Retina (tissue), 1 donor: ENCODE data around the gene RCAN2.

Experiments
- DNase-seq: peaks from one replicate; pipeline ENCODE4 v3.0.0-alpha.2; 2016

RCAN2 gene

DNA sequence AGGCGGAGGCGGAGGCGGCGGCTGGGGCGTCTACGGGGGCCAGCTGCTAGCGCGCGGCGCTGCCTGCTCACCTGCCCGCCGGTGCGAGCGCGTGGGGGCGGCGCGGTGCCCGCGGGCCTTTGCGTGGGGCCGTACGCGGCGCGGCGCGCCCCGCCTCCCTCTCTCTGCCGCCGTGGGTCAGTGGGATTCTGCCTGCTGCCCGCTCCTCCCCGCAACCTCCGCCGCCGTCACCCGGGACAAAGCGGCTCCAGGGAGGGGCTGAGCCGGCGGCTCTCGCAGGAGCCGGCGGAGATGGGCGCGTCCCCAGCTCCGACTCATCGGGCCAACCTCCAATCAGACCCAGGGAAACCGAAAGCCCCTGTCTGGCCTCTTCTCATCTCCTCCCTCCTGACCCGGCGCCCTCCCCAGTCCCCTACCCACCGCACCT lies at the start of gene RCAN2:
Gene RCAN2, minus strand, starts transcription at position 249 of the 427 bp plus-strand sequence.
- peak; percentile 85 for DNase-seq

DNA sequence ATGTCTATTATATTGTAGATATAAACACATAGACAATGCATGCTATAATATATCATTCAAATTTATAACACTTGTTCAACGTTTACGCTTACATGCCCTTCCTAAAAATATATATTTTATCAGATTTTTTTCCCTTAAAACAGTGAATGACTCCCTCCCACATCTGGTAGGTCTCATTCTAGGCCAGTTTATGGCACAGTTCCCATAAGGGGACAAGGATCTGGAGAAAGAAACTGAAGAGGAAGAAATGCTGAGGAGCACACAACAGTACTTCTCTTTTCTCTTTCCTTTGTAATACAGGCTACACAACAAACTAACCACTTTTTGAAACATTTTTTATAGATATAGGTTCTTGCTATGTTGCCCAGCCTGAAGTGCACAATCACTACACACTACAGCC lies 48.6 kb upstream of the RCAN2 start:
- no peak for DNase-seq

DNA sequence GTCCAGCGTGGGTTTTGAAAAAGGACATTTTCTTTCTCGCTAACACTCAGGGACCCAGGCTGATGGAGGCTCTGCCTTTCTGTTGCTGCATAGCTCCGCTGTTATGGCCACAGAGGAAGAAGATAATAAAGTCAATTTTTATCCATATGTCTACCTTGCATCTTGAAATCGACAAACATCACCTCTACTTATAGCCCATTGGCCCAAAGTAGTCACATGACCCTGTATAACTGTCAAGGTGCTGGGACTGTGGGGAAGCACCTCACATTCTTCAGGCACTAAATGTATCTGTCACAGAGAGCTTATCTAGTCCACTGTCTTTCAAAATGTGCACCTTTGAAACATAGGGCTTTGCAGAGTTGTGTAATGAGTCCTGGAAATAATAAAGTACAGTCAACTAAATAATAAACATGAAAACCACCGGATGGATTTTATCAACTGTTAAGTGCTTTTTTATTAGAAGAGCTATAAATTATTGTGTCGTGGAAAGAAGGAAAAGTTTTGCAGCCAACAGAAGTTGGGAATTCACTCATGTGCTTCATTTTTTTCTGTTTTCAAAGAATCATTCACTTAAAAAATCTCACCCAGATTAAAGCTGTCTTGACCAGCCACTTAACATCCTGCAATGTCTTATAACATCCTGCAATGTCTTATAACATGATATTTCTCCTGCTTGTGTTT lies 47.7 kb upstream of the RCAN2 start:
- DNase-seq = no peak

DNA sequence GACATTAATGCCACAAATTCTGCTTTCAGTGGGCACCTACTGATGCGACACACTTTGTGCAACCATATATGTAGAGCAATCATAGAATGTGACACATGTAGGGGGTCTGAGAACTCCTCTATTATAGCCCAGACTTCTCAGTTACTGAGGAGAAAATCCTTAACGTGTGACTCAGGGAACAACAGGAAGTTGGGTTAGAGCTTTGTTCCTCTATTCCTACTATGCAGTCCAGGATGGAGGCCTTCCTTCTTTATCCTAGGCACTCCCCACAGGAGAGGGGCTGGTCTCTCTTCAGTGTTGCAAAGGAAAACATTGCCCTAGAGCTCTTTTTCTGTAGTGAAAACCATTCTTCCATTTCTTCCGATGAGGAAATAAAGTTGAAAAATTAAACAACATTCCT lies 39.6 kb upstream of the RCAN2 start:
- DNase-seq = no peak

DNA sequence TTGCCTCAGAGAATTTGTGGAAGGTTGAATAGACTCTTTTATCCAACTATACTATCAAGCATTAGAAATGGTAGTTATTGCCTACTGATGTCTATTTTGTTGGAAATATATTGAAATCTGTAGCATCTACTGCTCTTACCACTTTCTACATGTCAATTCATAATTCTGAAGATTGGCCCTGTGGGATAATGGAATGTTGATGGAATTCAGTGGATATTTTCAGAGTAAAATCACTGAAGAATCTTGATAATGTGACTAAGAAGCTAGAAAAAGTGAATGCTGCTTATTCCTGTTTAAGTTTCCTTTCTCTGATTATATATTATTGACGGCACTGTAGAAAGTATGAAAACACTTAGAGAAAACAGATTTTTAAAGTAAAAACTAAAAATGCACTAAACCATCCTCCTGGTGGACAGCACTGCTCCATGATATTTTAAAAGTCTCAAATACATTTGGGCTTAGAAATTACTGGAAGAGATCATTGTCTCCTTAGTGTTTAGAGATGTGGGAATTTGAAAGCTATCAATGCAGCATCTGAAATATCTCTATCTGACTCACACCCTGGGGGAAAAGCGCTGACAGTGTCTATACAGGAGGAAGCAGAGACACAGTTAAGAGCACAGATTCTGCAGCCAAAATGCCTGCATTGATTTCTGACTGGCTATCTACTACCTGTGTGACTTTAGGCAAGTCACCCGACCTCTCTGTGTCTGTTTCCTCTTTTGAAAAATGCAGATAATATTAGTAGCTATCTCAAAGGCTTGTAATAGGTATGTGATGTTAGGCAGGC lies 37.9 kb upstream of the RCAN2 start:
- DNase-seq = no peak

DNA sequence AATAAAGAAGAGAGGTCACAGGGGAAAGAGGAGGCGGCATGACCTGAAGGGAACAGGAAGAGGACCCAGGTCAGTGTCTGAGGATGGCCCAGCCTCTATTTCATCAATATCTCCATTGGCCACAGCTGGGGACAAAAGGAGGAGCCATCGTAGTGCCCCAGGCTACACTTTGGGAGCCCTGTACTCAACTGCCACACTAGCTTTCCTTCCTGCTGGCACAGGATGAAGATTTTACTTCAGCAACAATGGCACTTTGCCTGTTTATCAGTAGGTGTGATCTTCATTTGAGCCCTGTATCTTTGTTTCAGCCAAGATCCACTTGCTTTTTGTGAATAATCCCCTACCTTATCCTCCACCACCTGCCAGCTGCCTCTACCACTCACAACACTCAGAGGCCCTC lies 35.4 kb upstream of the RCAN2 start:
- no peak for DNase-seq

DNA sequence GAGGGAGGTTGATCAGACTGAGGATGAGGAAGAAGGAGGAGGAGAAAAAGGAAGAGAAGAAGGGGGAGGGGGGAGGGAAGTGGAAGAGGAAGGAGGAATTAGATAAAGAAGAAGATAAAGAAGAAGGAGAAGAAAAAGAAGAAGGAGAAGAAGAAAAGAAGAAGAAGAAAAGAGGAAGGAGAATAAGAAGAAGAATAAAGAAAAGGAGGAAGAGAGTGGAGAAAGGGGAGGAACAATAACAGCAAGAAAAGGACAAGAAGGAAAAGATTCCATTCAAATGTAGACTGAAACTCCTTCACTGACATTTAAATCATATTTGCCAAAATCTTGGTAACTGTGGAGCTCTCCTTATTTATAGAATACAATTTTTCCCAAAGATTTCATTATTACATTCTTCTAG lies 34.3 kb upstream of the RCAN2 start:
- DNase-seq = no peak

DNA sequence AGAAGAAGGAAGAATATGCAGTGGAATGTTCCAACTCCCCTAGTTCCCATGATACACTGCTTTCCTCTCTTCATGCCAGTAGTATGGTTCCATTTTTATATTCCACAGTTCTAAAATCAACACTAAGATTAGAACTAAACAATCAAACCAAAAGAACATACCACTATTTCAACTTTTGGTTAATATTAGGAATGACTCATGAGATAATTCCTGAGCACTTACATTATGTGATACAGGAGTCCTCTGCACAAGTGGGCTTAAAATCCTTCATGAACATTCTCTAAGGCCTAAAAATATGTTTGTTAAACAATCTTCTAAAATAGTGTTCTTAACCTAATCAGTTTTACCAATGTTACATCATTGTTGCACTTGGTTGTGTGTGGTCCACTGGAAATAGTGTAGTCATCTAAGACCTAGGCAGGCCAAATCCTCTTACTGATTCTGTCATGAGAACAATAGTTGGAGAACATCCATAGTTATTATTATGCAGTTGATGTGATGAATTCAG lies 30.3 kb upstream of the RCAN2 start:
- DNase-seq = no peak

DNA sequence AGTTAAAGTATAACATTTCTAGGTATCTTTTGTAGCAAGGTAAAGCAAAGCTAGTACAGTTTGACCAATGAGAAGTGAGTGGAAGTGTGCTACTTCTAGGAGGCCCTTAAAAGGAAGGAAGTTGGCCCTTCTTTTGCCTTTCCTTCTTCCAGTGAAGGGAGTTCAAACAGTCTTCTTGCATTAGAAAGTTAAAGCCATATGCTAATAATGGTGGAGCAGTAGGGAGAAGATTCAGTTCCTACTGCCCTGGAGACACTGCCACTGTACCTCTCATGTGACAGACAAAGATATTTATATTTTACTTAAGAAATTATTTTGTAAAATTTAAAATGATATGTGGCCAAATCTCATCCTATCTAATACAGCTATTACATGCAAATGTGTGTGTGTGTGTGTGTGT lies 26.0 kb upstream of the RCAN2 start:
- DNase-seq = no peak

DNA sequence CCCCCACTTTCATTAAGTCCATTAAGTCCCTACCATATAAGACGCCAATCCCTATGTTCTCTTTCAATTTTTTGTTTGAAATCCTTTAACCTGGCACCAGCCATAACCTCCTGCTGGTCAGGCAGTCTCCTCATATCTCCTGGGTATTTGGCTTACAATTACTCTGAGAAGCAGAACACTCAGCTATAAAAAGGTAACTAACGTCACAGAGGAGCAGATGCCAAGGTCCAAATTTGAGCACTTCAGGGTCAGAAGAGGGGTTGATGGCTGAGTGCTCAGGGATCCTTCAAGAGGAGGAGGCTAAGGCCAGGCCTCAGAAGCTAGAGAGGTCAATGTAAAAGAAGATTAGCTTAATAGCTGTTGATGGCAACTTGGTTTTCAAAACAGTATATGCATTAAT lies 22.3 kb upstream of the RCAN2 start:
- DNase-seq = no peak

DNA sequence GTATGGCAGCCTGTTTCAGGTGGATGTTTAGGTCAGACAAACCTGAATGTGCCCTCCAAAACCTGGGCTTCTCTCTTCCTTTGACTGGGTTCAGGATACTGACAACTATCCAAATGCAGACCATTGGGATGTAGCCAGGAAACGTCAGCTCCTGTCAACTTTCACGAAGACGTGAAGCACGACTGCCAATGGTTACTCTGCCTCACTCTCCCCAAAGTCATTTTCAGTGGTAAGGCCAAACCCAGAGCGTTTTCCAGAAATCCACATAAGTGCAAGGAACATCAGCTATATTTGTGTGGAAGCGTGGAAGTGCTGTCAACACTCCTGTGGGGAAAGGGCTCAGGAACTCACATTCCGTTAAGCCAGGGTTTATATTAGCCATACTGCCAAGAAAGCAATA lies 20.1 kb upstream of the RCAN2 start:
- DNase-seq = no peak

DNA sequence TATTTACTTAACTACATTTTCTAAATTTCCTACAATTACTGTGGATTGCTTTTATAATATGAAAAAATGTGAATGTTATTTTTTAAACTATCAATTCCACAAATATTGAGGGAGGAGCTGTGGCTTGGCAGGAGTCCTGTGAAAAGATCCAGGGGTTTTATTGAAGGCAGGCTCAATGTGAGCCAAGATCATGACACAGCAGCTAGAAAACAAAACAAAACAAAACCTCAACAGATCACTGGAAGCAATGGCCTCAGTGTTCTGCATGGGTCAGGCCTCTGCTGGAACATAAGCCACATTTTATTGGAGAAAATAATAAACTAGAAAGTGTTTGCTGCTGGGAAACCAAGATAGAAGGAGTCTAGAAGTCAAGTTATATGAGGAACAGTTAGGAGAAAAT lies 19.4 kb upstream of the RCAN2 start:
- DNase-seq = no peak

DNA sequence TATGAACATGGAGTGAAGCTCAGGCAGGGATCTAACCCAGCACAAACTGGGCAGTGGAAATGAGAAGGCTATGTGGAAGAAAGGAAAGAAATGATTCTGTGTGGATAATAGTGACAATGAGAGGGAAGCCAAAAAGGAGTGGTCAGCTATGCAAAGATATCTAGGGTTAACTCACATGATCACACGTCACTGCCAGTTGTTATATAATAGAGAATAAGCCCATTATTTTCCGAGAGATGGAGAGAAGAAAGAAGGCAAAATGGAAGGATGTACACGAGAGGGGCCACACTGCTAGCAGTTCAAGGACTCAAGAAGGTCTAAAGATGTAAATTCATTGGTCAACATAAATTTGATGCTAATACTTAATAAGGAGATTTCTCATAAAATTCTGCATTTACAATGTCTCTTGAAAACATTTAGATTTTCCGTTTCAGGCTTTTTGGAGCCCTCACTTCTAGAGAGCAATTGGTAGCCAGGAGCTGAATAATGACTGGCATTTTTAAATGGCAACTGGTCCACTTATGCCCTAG lies 18.8 kb upstream of the RCAN2 start:
- DNase-seq = no peak

DNA sequence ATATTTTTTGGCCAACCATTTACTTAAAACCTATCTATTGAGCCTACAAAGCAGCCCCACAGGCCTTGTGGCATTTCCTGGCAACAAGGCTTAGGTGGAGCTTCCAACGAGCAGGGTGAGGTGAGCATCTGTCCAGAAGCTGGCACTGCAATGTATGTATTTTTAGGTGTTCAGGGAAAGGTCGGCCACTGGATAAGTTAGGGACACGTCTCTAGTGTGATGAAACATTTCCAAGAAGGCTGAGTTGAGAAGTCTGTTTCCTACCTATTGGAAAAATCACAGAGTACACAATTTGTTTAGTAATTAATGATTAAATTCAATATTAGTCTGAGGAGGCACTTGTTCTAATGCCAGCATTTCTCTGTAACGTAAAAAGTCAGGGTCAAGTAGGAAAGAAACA lies 17.8 kb upstream of the RCAN2 start:
- no peak for DNase-seq

DNA sequence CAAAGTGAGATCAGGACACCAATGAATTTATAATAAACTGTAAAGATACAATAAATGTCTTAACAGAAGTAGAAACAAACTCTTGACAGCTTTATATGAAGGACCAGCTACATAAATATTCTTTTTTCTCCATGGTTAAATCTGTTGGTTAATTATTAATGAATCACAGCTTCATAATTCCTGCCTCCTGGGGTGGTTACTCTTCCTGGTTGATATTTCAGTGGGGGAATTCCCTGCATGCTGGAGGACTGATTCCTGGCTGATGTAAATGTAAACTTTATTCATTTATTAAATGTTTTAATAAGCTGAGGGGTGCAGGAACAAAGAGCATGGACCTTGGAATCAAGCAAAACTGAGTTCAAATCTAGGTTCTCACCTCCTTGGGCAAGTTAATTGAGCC lies 16.2 kb upstream of the RCAN2 start:
- no peak for DNase-seq

DNA sequence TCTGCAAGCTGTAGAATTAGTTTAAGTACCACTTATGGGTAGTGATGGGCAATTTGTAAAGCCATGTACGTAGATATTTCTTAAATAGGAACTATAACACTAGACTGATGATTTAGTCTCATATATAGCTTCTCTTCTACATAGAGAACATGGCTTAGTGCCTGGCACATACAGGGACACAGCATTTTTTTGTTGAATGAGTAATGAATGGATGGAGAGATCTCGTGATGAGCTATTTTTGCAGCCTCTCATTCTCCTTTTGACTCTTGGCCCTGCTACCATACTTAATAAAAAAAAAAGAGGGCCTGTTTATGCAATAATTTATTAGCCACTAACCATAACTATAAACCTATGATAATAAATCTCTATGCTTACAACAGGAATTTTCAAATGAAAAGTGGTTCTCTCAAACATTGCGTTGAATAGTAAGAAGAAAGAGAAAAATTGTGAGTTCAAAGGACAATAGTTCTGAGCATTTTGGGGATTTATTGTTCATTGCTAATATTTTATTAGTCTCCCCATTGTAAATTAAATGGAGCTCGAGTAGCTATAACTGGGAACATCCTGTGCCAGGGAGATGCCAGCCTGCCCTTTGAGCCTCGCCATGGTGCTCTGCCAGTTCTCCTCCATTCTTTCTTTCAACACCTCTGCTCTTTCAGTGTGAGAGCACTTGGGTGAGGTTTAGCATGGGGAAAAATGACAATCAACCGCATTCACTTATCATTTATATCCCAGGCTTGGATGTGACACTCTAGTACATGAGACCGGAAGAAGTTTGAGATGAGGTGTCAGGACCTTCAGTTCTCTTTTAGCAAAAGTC lies 14.7 kb upstream of the RCAN2 start:
- no peak for DNase-seq

DNA sequence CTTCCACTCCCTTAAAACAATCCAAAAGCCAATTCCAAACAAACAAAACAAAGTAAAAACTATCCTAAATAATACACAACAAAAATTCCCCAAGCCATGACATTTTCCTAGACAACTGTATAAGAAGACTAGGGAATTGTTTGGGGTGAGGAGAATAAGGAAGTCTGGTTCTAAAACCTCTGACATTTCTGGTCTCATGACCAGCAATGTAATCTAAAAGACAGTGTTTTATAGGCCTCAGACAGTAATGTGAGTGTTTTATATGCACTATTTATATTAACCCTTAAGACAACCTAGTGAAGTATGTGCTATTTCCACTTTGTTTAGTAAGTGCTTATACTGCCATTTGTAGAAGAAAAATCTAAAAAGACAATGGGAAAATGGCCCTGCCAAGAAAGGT lies 13.0 kb upstream of the RCAN2 start:
- DNase-seq = no peak

DNA sequence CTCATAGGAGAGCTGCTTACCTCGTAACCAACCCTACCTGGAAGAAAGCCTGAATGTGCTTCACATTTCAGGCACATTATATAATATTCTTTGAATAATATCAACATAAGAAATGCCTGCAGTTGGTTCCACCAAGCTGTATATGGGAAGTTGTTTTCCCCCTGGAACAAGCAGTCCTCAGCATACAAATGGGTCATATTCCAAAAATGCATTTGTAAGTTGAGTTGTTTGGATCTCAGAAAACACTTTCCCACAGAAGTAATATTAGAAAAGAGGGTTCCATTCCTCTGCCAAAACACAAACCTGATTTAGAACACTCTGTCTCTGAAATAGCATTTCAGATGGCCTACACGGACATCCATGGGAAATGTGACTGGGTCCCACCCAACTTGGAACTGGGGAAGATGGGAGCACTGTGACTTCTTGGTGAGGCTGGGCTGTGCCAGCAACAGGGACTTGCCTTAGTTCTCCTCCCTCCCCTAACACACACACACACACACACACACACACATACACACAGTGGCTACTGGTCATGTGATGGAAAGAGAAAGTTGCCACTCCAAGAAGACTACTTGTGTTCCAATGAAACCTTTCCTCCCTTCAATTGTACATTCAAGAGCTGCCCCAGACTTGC lies 11.4 kb upstream of the RCAN2 start:
- no peak for DNase-seq

DNA sequence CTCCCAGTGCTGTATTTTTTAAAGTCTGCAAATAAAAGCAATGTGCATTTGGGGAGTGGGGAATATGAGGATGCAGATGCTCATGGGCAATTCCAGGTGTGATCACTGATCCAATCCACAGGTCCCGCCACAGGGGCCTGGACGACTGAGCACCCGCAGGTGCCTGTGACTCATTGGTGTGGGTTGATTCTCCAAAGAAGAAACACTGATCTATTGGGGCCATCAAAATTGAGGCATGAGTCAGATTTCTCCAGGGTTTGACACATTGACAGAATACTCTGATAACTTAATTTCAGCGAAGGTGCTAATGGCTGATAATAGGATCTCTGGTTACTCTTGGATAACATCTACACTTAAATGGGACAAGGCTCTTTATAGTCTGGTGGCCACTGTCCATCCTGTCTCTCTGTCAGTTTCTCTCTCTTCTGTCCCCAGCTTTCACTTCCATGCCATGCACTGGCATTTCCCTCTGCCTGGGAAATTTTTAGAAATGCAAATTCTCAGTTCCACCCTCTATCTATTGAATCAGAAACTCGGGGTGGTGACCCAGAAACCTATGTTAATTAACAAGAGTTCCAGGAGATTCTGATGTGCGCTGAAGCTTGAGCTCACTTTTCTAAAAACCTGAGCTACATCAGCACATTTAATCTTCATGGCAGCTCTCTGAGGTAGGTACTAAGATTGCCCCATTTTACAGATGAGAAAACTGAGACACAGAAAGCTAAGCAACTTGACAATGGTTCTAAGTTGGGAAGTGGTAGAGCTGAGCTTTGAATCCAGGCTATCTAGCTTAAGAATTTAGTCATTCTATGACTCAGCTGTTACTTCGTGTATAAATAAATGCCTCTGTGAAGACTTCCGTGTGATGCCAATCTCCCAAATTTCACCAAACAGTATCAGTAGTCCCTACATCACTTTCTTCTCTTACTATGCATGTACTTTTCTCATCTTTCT lies 10.2 kb upstream of the RCAN2 start:
- no peak for DNase-seq

DNA sequence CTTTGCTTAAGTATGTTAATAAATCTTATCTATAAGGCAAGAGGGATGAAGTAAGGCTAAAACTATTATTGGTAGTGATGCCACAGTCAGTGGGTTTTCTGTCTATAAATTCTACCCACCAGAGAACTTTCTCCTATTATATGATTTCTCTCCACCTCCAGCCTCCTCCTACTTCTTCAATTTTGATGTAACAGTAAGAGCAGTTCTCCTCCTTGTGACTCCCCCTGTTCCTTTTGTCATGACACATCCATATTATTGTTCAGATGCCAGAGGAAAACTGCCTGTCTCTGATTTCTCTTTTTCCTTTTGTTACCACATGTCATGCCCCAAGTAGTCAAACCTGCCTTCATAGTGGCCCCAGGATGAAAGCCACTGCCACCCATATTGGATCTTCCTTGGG lies 9.1 kb upstream of the RCAN2 start:
- DNase-seq = no peak
